Measurements from ENCODE around the gene SMAD3.
"Not testable (repeated sequence)": the region's sequence is repeated elsewhere in the genome, so short reads cannot be mapped to it uniquely, and the experiment has no call there.

SMAD3 gene

DNA sequence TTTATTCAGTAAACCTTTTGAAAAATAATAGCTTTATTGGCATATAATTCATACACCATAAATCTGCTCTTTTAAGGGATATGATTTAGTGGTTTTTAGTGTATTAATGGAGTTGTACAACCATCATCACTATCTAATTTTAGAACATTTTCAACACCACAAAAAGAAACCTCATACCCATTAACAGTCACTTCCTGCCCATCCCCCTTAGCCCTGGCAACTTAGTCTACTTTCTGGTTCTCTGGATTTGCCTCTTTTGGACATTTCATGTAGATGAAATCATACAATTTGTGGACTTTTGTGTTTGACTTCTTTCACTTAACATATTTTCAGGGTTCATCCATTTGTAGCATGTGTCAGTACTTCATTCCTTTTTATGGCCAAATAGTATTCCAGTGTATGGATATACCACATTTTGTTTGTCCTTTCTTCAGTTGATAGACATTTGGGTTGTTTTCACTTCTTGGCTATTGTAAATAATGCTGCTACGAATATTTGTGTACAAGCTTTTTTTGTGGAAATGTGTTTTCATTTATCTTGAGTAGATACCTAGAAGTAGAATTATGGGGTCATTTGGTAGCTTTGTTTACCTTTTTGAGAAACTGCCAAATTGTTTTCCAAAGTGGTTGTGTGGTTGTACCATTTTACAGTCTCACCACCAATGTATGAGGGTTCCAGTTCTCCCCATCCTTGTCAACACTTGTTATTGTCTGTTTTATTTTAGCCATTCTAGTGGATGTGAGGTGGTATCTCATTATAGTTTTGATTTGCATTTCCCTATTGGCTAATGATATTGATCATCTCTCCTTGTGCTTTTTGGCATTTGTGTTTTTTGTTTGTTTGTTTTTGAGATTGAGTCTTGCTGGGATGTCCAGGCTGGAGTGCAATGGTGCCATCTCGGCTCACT is 45.8 kb downstream of the SMAD3 start:
- no peak for DNase-seq (ENCODE audit: low read depth)

DNA sequence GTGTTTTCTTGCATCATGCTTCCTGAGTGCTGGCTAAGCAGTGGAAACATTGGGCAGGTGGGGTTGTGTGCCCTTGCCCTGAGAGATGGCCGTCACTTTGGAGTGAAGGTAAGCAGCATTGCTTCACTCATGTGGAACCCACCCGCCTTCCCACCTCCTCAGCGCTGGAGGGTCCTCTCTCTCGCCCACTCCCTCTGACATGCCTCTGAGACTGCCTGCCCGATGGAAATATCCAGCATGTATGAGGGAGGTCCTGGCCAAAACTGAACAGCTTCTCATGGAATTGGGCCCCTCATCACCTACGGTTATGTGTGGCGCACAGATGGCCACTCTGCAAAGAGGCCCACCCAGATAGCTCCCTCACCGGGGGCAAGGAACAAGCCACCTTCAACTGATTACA is 48.6 kb downstream of the SMAD3 start:
- DNase-seq (ENCODE audit: low read depth), result no peak

DNA sequence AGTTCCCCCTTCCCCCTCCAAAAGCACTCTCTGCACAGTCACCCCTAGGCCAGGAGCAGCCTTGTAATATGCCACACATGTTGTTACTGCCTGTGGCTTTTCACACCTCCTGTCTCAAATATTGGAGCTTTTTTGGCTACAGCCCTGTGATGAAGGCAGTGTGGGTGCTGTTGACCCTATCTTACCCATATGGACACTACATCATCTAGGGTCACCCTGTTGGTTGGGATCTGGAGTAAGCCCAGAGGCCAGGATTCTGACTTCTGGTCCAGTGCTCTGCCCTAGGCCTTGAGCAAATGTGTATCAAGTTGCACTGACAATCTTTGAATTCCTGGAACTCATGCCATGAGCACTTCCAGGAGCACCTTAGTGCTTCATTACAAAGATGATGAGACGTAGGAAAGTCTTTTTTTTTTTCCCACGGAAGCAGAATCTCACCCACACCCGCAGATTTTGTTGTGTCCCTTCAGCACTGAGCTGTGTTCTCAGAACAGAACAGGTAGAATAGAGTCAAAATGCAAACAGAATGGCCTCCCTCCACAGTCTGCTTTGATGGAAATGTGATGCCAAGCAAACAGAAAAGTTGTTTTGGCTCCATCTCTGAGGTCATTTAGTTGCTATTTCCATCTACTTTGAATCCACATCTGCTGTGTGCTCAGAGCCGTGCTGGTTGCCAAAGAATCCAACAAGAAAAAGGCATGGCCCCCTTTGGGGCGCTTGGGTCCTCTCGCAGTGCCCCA is 49.6 kb downstream of the SMAD3 start:
- no peak for DNase-seq (ENCODE audit: low read depth)

DNA sequence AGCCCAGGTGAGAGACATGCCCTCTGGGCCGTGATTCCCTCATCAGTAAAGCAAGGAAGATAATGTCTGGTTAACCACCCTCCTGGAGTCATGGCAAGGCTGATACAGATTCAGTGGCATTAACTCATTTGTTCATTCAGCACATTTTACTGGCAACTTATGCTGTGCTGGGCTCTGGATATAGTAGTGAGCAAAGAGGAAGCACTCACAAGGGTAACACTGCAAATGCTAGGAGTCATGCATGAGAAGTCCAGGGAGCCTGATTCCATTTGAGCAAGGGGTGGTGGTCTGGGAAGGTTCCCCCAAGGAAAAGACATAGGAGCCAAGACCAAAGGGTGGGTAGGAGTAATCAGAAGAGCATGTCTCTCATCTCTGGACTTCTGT is 50.2 kb downstream of the SMAD3 start:
- DNase-seq (ENCODE audit: low read depth), result no peak

DNA sequence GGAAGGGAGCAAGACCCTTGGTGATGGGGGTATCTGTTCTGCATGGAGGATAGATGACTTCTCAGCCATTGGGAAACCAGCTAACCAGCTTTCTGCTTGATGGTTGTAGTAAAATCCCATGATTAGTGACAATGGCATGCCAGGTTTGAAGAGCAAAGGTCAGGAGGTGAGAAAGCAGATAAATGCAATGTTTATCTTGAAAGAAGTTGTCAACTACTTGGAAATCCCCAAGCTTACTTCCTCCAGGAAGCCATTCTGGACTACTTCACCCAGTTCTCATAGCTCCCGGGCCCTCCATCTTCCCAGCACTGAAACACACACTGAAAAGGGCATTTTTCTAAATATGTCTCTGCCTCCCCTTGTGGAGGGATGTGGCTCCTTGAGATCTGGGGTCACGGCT is 51.3 kb downstream of the SMAD3 start:
- DNase-seq (ENCODE audit: low read depth), result no peak

DNA sequence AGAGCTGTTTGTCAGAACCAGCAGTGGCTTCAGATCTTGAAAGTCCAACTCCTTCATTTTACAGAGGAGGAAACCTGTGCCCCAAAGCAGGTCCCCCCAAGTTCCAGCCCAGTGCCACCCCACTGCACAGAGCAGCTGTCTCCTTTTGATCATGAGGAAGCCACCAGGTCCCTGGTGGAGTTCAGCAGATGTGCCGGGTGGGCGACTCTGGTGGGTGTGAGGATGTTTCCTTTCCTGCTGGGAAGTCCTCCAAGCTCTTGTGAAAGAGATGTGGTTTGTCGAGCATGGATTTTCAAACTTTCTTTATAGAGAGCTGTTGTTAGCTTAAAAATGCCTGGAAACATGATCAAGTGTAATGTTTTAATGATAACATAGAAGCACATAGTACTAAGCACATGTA is 52.0 kb downstream of the SMAD3 start:
- DNase-seq (ENCODE audit: low read depth), result no peak

DNA sequence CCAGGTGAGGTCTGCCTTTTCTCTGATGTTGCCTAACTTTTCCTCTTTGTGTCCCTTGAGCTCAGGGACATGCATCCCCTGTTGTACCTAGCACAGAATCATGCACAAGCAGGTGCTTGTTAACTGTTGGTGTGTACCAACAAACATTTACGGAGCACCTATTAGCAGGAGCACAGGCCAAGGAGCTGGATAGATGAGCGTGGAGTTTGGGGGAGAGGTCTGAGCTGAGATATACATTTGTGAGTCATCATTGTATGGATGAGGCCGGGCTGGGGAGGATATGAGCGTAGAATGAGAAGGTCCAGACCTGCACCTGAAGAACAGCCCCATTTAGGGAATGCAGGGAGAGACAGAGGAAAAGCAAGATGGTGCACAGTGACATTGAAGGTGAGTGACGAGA is 53.4 kb downstream of the SMAD3 start:
- DNase-seq (ENCODE audit: low read depth), result no peak

DNA sequence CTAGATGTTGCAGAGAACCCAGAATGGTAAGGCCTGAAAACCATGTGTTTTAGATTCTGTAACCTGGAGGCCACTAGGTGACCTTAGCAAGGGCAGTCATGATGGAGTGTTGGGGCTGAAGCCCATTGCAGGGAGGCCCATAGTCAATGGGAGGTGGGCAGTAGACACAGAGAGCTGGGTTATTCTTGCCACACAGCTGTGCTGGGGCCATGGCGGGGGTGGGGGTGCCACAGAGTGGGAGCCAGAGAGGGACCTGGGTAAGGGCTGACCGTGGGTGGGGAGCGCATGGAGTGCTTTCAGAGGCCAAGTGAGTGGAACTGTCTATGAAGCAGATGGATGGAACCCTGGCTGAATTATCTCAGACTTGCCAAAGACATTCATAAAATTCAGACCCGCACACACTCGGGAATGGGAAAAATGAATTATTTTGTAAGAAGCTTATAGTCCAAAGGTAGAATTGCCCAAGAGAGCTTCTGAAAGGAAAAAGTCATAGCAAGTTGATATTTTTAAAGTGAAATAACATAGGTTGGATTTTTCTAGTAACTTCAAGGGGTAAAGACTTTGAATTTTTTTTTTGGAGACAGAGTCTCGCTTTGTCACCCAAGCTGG is 53.9 kb downstream of the SMAD3 start:
- DNase-seq (ENCODE audit: low read depth), result no peak

DNA sequence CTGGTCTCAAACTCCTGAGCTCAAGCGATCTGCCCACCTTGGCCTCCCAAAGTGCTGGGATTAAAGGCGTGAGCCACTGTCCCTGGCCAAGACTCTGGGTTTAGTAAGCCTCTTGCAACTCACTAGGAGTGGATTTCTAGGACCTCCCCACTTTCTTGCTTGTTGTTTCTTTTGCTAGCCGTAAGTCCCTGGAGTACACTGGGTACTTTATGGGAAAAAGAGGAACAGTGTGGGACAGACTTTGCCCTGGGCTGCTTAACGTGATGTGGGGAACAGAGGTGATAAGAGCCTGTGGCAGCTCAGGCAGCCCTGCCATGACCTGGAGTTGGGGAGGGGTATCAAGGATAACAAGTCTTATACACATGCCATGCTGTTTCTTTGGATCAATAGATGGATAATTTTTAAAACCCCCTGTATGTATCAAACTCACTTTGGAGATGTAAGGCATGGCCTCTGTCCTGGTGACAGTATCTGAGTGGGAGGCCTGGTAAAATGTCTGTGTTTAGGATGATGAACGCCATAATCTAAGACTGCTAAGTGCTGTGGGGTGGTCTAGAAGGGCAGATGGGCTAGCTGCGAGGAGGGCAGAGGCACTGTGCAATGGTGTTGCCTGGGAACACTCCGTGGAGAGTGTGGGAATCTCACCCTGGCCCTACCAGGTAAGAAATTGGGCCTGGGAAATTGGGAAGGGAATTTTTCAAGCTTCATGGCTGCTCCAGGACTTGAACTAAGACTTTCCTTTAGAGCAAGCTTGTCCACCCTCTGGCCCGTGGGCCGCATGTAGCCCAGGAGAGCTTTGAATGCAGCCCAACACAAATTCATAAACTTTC is 54.8 kb downstream of the SMAD3 start:
- no peak for DNase-seq (ENCODE audit: low read depth)

DNA sequence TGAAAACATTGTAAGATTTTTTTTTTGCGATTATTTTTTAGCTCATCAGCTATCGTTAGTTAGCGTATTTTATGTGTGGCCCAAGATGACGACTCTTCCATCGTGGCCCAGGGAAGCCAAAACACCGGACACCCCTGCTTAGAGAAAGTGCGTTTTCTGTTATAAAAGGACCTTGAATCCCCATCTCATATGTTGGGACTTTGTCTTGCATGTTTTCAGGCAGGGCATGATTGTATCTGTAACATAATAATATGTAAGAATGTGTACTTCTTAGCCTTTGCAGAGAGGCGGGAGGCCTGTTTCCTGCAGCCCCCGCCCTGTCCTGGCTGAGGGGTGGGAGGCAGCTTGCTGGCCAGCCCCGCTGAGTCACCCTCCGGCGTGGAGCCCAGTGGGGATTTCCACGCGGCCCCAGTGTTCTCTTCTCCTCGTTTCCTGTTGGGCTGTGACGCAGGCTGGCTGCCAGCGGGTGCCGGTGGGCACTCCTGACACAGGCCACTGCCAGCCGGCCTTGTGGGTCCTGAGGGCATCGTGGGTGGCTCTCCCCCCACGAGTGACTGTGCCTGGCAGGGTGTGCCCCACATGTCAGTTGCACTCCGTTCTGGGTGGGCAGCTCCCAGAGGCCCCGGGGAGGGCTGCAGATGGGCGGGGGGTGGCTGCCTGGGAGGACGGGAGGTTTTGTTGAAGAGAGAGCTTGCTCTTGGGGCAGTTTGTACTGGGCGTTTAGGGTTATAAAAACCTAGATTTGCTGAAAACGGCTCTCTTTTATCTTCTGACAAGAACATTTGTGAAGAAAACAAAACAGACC is 55.6 kb downstream of the SMAD3 start:
- DNase-seq (ENCODE audit: low read depth), result peak; percentile 86

DNA sequence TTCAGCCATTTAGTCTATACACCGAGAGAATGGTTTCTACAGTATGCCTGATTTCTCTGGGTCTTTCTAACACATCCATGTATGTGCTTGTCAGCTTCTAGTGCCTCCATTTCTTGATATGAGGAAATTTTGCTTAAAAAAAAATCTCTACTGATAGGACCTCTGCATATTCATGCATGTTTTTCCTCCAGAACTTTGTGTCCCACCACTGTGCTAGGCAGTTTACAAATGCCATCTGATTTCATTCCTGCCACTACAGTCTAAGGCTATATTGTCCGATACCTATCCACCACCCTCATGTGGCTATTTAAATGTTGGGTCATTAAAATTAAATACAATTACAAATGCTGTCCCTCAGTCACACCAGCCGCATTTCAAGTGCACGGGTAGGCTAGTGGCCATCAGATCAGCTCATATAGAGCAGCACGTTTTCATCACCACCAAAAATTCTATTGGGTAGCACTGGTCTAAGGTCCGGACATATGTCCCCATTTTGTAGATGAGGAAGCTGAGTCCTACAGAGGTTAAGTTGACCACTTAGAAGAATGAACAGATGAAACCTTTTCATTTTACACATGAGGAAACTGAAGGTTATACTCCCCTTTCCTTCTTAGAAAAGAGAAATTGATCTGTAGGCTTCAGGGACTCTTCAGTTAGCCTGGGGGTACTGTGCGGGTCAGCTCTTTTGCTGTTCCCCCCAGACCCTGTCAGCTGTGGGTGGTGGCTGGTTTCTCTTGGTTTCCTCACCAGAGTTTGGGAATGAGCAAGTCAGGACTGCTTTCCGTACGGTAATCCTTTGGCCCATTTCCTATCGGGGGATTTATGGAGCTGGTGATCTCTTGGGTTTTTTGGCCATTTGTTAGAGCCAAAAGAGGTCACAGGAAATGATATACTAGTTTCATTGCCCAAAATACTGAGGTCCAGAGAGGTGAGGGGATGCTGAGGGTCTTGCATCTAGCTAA is 56.5 kb downstream of the SMAD3 start:
- no peak for DNase-seq (ENCODE audit: low read depth)

DNA sequence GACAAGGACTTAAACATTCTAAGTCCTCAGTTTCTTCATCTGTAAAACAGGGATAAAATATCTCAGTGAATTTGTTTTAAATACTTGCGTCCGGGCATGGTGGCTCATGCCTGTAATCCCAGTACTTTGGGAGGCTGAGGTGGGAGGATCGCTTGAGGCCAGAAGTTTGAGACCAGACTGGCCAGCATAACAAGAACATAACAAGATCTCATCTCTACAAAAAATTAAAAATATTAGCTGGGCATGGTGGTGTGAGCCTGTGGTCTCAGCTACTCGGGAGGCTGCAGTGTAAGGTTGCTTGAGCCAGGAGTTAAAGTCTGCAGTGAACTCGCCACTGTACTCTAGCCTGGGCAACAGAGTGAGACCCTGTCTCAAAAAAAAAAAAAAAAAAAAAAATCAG is 57.4 kb downstream of the SMAD3 start:
- DNase-seq (ENCODE audit: low read depth), result not testable (repeated sequence)

DNA sequence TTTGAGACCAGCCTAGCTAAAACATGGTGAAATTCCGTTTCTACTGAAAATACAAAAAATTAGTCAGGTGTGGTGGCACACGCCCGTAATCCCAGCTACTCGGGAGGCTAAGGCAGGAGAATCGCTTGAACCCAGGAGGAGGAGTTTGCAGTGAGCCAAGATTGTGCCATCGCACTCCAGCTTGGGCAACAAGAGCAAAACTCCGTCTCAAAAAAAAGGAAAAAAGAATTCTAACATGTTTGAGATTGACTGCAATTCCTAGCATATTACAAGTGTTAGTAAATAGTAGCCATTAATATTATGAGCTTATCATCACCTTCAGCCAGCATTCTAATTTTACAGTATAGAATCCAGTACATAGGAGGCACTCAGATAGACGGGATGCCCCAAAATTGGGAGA is 57.9 kb downstream of the SMAD3 start:
- not testable (repeated sequence) for DNase-seq (ENCODE audit: low read depth)

DNA sequence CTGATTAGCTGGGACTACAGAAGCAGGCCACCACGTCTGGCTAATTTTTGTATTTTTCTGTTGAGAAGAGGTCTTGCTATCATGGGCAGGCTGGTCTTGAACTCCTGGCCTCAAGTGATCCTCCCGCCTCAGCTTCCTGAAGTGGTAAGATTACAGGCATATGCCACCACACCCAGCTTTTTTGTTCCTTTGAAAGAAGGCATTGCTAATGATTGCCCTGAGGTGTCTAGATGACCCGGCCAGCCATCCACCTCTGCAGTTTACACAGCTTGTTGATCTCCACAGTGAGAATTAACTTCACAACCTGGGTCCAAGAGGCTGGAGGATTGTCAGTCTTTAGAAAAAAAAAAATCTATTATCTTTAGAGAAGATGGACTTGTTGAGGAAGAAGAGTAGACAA is 58.7 kb downstream of the SMAD3 start:
- no peak for DNase-seq (ENCODE audit: low read depth)

DNA sequence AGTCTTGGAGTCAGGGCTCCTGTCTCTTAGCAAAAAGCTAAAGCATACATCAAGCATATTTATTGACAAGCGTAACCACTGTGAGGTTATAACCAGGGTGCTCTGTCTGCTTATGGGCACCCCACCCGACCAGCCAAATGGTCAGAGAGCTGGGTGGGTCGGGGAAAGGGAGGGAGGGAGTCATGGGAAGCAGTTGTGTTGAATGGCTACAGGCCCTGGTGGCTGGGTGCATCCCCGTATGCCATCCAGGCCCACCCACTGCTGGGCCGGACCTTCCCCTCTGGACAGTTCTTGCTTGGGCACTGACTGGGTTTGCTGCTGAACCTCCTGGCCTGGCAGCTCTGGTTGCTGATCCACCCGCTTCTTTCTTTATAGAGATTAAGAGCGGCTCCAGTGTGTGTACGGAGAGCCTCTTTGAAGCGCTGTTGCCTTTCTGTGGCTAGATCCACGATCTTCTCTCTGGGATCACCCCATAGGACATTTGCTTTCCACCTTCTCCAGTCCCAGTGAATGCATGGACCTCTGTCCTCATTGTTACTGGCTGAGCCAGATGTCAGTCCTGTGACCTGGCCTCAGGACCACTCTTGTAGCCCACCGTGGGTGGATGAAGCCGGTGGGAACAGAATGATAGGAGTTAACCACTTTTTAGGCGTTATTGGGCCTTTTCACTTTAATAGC is 59.6 kb downstream of the SMAD3 start:
- no peak for DNase-seq (ENCODE audit: low read depth)

DNA sequence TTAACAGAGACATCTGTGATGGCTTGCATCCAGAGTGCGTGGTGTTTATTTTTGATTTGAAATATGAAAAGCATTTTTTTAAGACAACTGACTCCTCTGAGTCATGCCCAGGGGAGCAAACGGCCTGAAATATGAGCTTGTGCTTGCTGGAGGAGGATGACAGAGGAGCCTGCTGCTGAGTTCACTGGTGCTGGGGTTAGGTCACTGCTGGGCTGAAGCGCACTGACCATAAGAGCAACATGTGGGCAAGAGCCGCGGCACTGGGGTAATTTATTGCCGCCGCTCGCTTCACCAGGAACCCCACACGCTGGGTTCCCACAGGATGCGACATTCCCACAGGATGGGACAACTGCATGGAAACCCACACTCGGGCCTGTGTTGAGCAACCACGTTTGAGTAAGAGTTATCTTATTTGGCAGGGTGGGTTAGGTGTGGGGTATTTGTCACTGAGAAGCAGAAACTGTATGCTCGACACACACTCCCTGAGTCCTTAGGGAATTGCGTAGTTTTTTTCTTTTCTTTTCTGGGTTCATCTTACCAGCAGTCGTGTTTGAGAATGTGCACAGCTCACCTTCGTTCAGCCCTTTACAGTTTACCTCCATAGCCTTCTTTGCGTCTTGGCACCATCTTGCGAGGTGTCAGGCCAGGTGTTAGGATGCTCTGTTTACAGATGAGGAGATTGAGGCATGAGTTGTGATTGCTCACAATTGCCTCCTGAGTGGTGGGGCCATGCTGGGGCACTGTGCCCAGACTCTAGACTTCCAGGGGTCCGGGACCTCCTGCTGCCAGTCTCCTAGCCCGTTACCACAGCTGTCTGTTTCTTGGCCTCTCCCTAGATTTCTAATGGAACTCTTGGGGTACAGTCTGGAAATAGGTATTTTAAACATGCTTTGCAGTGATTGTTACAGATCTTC is 60.4 kb downstream of the SMAD3 start:
- DNase-seq (ENCODE audit: low read depth), result no peak

DNA sequence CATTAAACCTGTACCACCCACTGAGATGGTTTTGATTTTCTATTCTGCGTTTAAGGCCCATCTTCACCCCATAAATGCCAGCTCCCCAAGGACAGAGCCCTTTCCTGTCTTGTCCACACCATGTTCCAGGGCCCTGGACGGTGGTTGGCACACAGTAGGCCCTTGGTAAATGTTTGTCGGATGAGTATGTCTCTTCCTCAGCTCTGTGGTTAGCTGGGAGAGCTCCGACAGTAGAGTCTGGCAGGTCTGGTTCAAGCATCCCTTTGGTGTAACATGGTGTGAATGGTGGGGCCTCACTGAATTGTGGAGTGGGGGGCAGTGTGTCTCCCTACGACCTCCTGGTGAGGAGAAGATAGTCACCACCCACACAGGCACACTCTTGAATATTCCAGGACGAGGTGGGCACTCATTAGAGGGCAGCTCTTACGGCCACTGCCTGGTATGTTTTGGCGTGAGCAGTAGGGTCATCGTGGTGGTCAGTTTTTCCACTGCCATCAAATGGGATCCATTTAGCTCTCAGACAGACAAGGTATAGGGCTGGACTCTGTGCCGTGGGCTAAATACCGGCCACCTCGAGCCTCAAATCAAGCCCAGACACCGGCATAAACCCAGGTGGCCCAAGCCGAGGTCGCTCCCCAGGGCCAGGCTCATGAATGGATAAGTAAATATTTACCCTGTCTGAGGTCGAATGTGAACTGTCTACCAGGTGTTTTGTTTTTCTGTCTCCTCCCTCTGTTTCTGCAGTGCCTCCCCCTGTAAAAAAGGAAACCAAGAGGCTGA is 61.3 kb downstream of the SMAD3 start:
- DNase-seq (ENCODE audit: low read depth), result no peak

DNA sequence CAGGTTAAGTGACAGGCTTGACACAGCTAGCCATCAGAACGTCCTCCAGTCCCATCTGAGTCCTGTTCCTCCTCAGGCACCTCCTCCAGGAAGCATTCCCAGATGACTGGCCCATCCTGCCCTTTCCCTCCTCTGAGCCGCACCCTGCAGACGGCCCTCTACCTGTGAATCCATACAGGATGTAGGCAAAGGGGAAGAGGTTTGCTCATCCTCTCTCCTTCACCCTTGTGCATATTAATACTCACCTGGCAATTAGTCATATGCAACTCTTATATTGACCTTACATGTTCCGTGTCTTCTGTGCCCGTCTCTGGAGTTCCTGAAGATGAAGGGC is 61.9 kb downstream of the SMAD3 start:
- DNase-seq (ENCODE audit: low read depth), result no peak

All from activated T-cell treated with anti-CD3 and anti-CD28 coated beads for 48 hours (primary cell).